ENCODE results near the gene CCL24. TPM values are rescaled to one million over a fixed set of nuclear protein-coding genes. Genes with fewer than 3 reads are reported as not detected.
"Not testable (repeated sequence)": the region's sequence is repeated elsewhere in the genome, so short reads cannot be mapped to it uniquely, and the experiment has no call there.

CCL24 gene
- total RNA-seq, 1 donor from 2014 or later, result not detected

DNA sequence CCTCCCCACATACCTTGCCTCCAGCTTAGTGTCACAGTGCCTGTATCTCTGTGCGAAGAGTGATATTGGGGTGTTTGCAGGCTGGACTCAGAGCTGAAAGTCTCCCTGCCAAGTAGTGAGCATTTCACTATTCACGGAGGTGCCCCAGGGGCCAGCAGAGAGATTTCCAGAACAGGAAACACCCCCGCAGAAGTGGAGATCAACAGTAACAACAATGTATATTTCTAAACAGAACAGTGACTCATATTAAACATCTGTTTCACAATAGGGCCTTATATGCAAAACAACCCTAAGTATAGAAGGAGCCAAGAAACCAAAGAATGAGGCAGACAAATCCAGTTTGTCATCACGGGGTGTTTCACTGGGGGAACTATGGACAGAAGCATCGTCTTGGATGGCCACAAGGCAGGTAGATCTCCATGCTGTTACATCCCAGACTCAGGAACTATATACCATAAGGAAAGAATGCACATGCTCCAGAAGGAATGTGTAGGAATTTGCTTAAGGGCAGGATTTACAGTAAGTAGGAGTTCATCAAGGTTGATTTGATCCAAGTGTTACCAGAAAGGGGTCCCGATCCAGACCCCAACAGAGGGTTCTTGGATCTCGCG is 29.3 kb upstream of the CCL24 start:
- Histone ChIP-seq H3K4me1 (no peaks in the 10 kb centered on the region), H3K36me3 (no peaks in the 10 kb centered on the region), H3K27me3 (no peaks in the 10 kb centered on the region), H3K27ac (no peak overlapping the region), H3K4me3 (no peak overlapping the region), H3K9me3 (no peaks in the 10 kb centered on the region)
- no peak for TF ChIP-seq CTCF (IDR thresholded peaks at IDR 0.05)
- intact Hi-C loops (cut with DNase I), result no loop called here
- DNase-seq (ENCODE audit: low spot score in 2 of 2), result no peak

- Histone ChIP-seq H3K4me1 (no peaks in the 10 kb centered on the region), H3K36me3 (no peaks in the 10 kb centered on the region), H3K27me3 (no peaks in the 10 kb centered on the region), H3K9me3 (no peaks in the 10 kb centered on the region), H3K27ac (no peak overlapping the region), H3K4me3 (no peak overlapping the region)
- no peak for TF ChIP-seq CTCF (IDR thresholded peaks at IDR 0.05)
- intact Hi-C loops (cut with DNase I), result no loop called here
- no peak for DNase-seq (ENCODE audit: low spot score in 2 of 2)
Observed at GRCh38 chr7:75840029-75840428, 26.4 kb upstream of the CCL24 start.

- DNase-seq (ENCODE audit: low spot score in 2 of 2); H3K9me3 ChIP-seq; H3K4me3 ChIP-seq; H3K27ac ChIP-seq; H3K27me3 ChIP-seq; H3K4me1 ChIP-seq; H3K36me3 ChIP-seq; intact Hi-C loops (cut with DNase I): not testable (repeated sequence)
Observed at GRCh38 chr7:75838281-75838930, 24.8 kb upstream of the CCL24 start.

GRCh38 chr7:75836798-75837197 is 23.2 kb upstream of the CCL24 start:
- Histone ChIP-seq H3K27me3 (no peaks in the 10 kb centered on the region), H3K4me1 (no peaks in the 10 kb centered on the region), H3K27ac (no peak overlapping the region), H3K9me3 (no peaks in the 10 kb centered on the region), H3K36me3 (no peaks in the 10 kb centered on the region), H3K4me3 (no peak overlapping the region)
- no peak for TF ChIP-seq CTCF (IDR thresholded peaks at IDR 0.05)
- intact Hi-C loops (cut with DNase I), result no loop called here
- no peak for DNase-seq (ENCODE audit: low spot score in 2 of 2)

- H3K36me3 ChIP-seq, result no peaks in the 10 kb centered on the region
- intact Hi-C loops (cut with DNase I), result no loop called here
- no peak for TF ChIP-seq CTCF (IDR thresholded peaks at IDR 0.05)
- no peaks in the 10 kb centered on the region for H3K27me3 ChIP-seq
- H3K9me3 ChIP-seq, result no peaks in the 10 kb centered on the region
- no peaks in the 10 kb centered on the region for H3K4me1 ChIP-seq
- no peak overlapping the region for H3K27ac ChIP-seq
- DNase-seq (ENCODE audit: low spot score in 2 of 2), result no peak
- no peak overlapping the region for H3K4me3 ChIP-seq
Observed at GRCh38 chr7:75835688-75836285, 22.2 kb upstream of the CCL24 start.

DNA sequence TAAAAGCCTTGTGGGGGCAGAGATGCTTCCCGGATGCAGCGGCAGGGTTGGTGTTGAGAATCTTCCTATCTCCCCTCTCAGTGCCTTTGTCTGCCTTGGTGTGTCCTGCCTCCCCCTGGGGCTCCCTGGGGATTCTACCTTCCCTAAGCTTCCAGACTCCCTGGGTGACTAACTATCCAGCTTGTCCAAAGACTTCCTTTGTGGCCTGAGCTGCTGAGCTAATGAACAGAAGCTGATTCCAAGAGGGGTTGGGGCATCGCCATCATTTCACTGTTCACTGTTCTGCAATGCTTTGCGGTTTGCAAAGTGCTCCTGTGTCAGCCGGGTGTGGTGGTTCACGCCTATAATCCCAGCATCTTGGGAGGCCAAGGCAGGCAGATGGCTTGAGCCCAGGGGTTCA is 20.1 kb upstream of the CCL24 start:
- H3K4me3 ChIP-seq; intact Hi-C loops (cut with DNase I); H3K27me3 ChIP-seq; H3K9me3 ChIP-seq; DNase-seq (ENCODE audit: low spot score in 2 of 2); H3K36me3 ChIP-seq; H3K27ac ChIP-seq; H3K4me1 ChIP-seq: not testable (repeated sequence)
